K562 (cell line): ENCODE data around the gene KIRREL1. TPM values are rescaled to one million over a fixed set of nuclear protein-coding genes. Genes with fewer than 3 reads are reported as not detected.

ENCODE experiments used
- ATAC-seq: fragments of 200-7000 bp; cut with Tn5 transposase; 3 replicates; pipeline ENCODE4 v1.9.1; 2020; ENCODE audit warnings: moderate library complexity
- BruUV-seq: library from RNA; stranded (reverse); fragments of 400-500 nt; replicated peaks from 2 replicates; lab custom pipeline; 2021; lab: Mats Ljungman, UMichigan
- CTCF ChIA-PET: fragments of 300-600 bp; formaldehyde crosslinking; extraction: SDS; loops from one replicate; lab custom pipeline; 2021; ENCODE audit warnings: low intra/inter-chr PET ratio; lab: Yijun Ruan, JAX
- POLR2A ChIA-PET: fragments of 300-600, 350-650 bp; sonication (Branson Sonifier 250); formaldehyde crosslinking; extraction: SDS; loops from one replicate; lab custom pipeline; 2021; ENCODE audit warnings: antibody characterized with exemption, inconsistent platforms; lab: Yijun Ruan, JAX
- DNase-seq, 4 experiments: peaks; one replicate each; pipeline versions ENCODE4 v3.0.0 to v3.0.0-alpha.2; 2011 to 2018; ENCODE audit warnings: low spot score in 3 of 4, mixed read lengths in 3 of 4; ENCODE audit errors: extremely low read depth in 1 of 4
- FAIRE-seq: peaks from 2 replicates; lab custom pipeline; 2011; peaks lifted over from hg19 to GRCh38; lab: Jason Lieb, UNC
- H2AFZ ChIP-seq: 2 replicates; pipeline ENCODE4 v1.6.0; 2011; ENCODE audit warnings: low read depth, low read length, control low read depth, inconsistent platforms
- H3K27ac ChIP-seq: fragments of 200-600 bp; 3 replicates; pipeline ENCODE4 v1.8.0; 2011; ENCODE audit warnings: low read depth, mild to moderate bottlenecking, control low read depth, inconsistent platforms, low read length, moderate library complexity, mixed read lengths; ENCODE audit errors: extremely low read depth
- H3K27me3 ChIP-seq, 2 experiments: fragments of 300-600 bp in 1 of 2; 2 replicates in 1 of 2; 3 replicates in 1 of 2; pipeline versions ENCODE4 v1.6.0 to v1.8.0; 2011; ENCODE audit warnings: inconsistent platforms in 2 of 2, low read length in 2 of 2, mild to moderate bottlenecking in 1 of 2, mixed read lengths in 1 of 2, moderate library complexity in 1 of 2; ENCODE audit not compliant: control insufficient read depth in 2 of 2, insufficient read depth in 2 of 2
- H3K36me3 ChIP-seq: fragments of 300-600 bp; 3 replicates; pipeline ENCODE4 v1.8.0; 2011; ENCODE audit warnings: mild to moderate bottlenecking, low read length, inconsistent platforms; ENCODE audit not compliant: control insufficient read depth, insufficient read depth
- H3K4me1 ChIP-seq, 2 experiments: fragments of 200-600 bp in 1 of 2; replicated peaks in 1 of 2; 2 replicates in 1 of 2; 3 replicates in 1 of 2; pipeline versions ENCODE4 v1.5.1 to v1.8.0; 2011; ENCODE audit warnings: inconsistent platforms in 2 of 2, low read length in 2 of 2, mild to moderate bottlenecking in 1 of 2, mixed read lengths in 1 of 2, moderate library complexity in 1 of 2; ENCODE audit not compliant: control insufficient read depth in 2 of 2, insufficient read depth in 2 of 2
- H3K4me2 ChIP-seq: 2 replicates; pipeline ENCODE4 v1.6.1; 2011; ENCODE audit warnings: low read length, control low read depth, inconsistent platforms, mixed read lengths; ENCODE audit not compliant: insufficient read depth
- H3K4me3 ChIP-seq: fragments of 200-600 bp; sonication (generic), shearing (Covaris generic); 2 replicates; pipeline ENCODE4 v1.5.1; 2016; ENCODE audit warnings: control low read depth, inconsistent platforms
- H3K79me2 ChIP-seq: fragments of 200-600 bp; 3 replicates; pipeline ENCODE4 v1.8.0; 2011; ENCODE audit warnings: low read length, inconsistent platforms; ENCODE audit not compliant: control insufficient read depth, insufficient read depth
- H3K9ac ChIP-seq, 2 experiments: 2 replicates each; pipeline versions ENCODE4 v1.6.0 to v1.6.1; 2011; ENCODE audit warnings: low read depth in 2 of 2, low read length in 2 of 2, control low read depth in 1 of 2, inconsistent platforms in 1 of 2, mild to moderate bottlenecking in 1 of 2, mixed read lengths in 1 of 2; ENCODE audit not compliant: insufficient read depth in 1 of 2
- H3K9me1 ChIP-seq: one replicate; pipeline ENCODE4 v1.6.0; 2011; ENCODE audit warnings: inconsistent platforms, mild to moderate bottlenecking, low read length, moderate library complexity; ENCODE audit not compliant: control insufficient read depth, insufficient read depth
- H3K9me3 ChIP-seq: replicated peaks from 2 replicates; pipeline ENCODE4 v1.5.1; 2011; ENCODE audit warnings: low read depth, low read length, inconsistent platforms; ENCODE audit not compliant: control insufficient read depth, insufficient read depth
- H4K20me1 ChIP-seq: replicated peaks from 2 replicates; pipeline ENCODE4 v1.6.1; 2011; ENCODE audit warnings: low read length, inconsistent platforms, mixed read lengths; ENCODE audit not compliant: control insufficient read depth, insufficient read depth
- CCAR2 ChIP-seq: fragments of 200-400 bp; formaldehyde crosslinking; IDR thresholded peaks from 2 replicates; pipeline ENCODE4 v1.6.1; 2017; ENCODE audit warnings: mild to moderate bottlenecking, low read depth, low read length
- FOXP1 ChIP-seq: sonication (generic); formaldehyde crosslinking; IDR thresholded peaks from 2 replicates; pipeline ENCODE4 v1.8.0; 2022; ENCODE audit warnings: mild to moderate bottlenecking, missing genetic modification reagents
- GATAD2B ChIP-seq: fragments of 450-650 bp; IDR thresholded peaks from 2 replicates; pipeline ENCODE4 v1.6.1; 2017; ENCODE audit warnings: mild to moderate bottlenecking, borderline replicate concordance
- HMBOX1 ChIP-seq: sonication (generic); IDR thresholded peaks from 2 replicates; pipeline ENCODE4 v1.6.1; 2016
- HMGN3 ChIP-seq: IDR thresholded peaks from 2 replicates; pipeline ENCODE4 v1.6.1; 2011; ENCODE audit warnings: borderline replicate concordance, low read depth, mild to moderate bottlenecking, mixed read lengths, low read length; ENCODE audit not compliant: insufficient read length; ENCODE audit errors: extremely low read depth
- IRF1 ChIP-seq: sonication (generic); formaldehyde crosslinking; IDR thresholded peaks from 2 replicates; pipeline ENCODE4 v1.8.0; 2022; ENCODE audit warnings: missing genetic modification reagents, mild to moderate bottlenecking, borderline replicate concordance
- KAT2B ChIP-seq: IDR thresholded peaks from one replicate; pipeline ENCODE4 v1.6.1; 2012; ENCODE audit warnings: low read depth, mild to moderate bottlenecking, control low read depth, inconsistent platforms, low read length, moderate library complexity
- NFRKB ChIP-seq: fragments of 450-650 bp; IDR thresholded peaks from 2 replicates; pipeline ENCODE4 v1.6.1; 2016; ENCODE audit warnings: low read depth
- NONO ChIP-seq, 2 experiments: fragments of 200-400 bp in 1 of 2; fragments of 450-650 bp in 1 of 2; formaldehyde crosslinking in 1 of 2; IDR thresholded peaks; 2 replicates each; pipeline ENCODE4 v1.6.1; 2017; ENCODE audit warnings: low read depth in 2 of 2, mild to moderate bottlenecking in 2 of 2, moderate library complexity in 2 of 2, low read length in 1 of 2
- NR4A1 ChIP-seq, 2 experiments: fragments of 250-450 bp in 1 of 2; fragments of 450-650 bp in 1 of 2; sonication (Bioruptor Pico) in 1 of 2; IDR thresholded peaks; 2 replicates each; pipeline versions ENCODE4 v1.4.0 to v1.6.1; 2016 to 2020; ENCODE audit warnings: mild to moderate bottlenecking in 2 of 2, missing compliant biosample characterization in 1 of 2, missing genetic modification characterization in 1 of 2, moderate library complexity in 1 of 2
- PKNOX1 ChIP-seq: fragments of 450-650 bp; IDR thresholded peaks from 2 replicates; pipeline ENCODE4 v1.6.1; 2016
- RBM34 ChIP-seq: fragments of 200-400 bp; formaldehyde crosslinking; IDR thresholded peaks from 2 replicates; pipeline ENCODE4 v1.6.1; 2018; ENCODE audit warnings: low read length, borderline replicate concordance; ENCODE audit not compliant: insufficient read depth
- ZNF165 ChIP-seq: fragments of 250-450 bp; sonication (Bioruptor Pico); IDR thresholded peaks from 2 replicates; pipeline ENCODE4 v1.4.0; 2020; ENCODE audit warnings: borderline replicate concordance
- ZNF512 ChIP-seq: IDR thresholded peaks from 2 replicates; pipeline ENCODE4 v1.6.1; 2016; ENCODE audit warnings: missing genetic modification characterization, missing compliant biosample characterization
- ZNF764 ChIP-seq: fragments of 250-450 bp; sonication (Bioruptor Pico); IDR thresholded peaks from 2 replicates; pipeline ENCODE4 v1.4.0; 2020; ENCODE audit warnings: low read depth, mild to moderate bottlenecking, moderate library complexity
- ZNF780A ChIP-seq: fragments of 250-450 bp; sonication (Bioruptor Pico); IDR thresholded peaks from 2 replicates; pipeline ENCODE4 v1.5.0; 2021; ENCODE audit warnings: mild to moderate bottlenecking
- WGBS: fragments of 100-300 bp; shearing (Covaris generic); methylation state at CpG from one replicate; pipeline ENCODE4 v1.1.6; 2016; ENCODE audit warnings: low coverage, mixed read lengths; ENCODE audit not compliant: insufficient coverage; ENCODE audit errors: missing lambda C conversion rate; 5-methylcytosine and 5-hydroxymethylcytosine counted together
- in situ Hi-C: fragments of 300-500 bp; cut with MboI; formaldehyde crosslinking; loops from 4 replicates; pipeline ENCODE4 v1.15.0; 2018; ENCODE audit warnings: inconsistent platforms, mixed read lengths
- intact Hi-C: fragments of 100-400 bp; cut with micrococcal nuclease; formaldehyde crosslinking; loops from 2 replicates; pipeline ENCODE4 v1.14.2; 2022
- polyA plus RNA-seq, 8 experiments: library from polyadenylated mRNA; depleted of rRNA in 4 of 8; stranded (reverse) in 5 of 8; unstranded in 3 of 8; fragments of >200 nt; fragmentation: Nextera tagmentation in 2 of 8; fragmentation: Illumina TruSeq in 1 of 8; extraction: Ambion mirVana in 2 of 8; extraction: Trizol in 1 of 8; gene quantifications; 2 replicates each; pipeline versions ENCODE4 v1.2.1 to v1.2.3, GENCODE V29; 2011 to 2014; ENCODE audit warnings: inconsistent platforms in 1 of 8, missing spikeins in 1 of 8
- total RNA-seq, 7 experiments: library from RNA; depleted of rRNA in 6 of 7; stranded (reverse); fragments of >200 nt in 6 of 7; fragmentation: Illumina TruSeq in 2 of 7; extraction: Trizol in 2 of 7; gene quantifications; 2 replicates each; pipeline versions ENCODE4 v1.2.1 to v1.2.3, GENCODE V29; 2011 to 2021; ENCODE audit warnings: low replicate concordance in 1 of 7

Gene KIRREL1
- total and polyA plus RNA-seq, 9 of the 15 experiments (the other 6 are each of a cell fraction or from before 2014, with no cell fraction given) = under 0.01 to 0.22 (median 0.03) TPM; not detected in 3

GRCh38 chr1:158002631-158003405, 9.4 kb downstream of the KIRREL1 start:
- DNase-seq (no peak), ATAC-seq (no peak), FAIRE-seq (no peak)
- no peaks in the 10 kb centered on the region for H3K9me3 ChIP-seq
- peaks cover 0 to 15% of the 10 kb centered on the region in 2 experiments; a peak in 3 of 5 replicates for H3K27me3 ChIP-seq
- H3K4me1 ChIP-seq = no peaks in the 10 kb centered on the region
- intact Hi-C loops (no loop called here), in situ Hi-C loops (loop anchor here (10.0 kb wide), 1 partner anchor 92 kb away; no protein-coding TSS in a partner anchor)
- no peaks in the 10 kb centered on the region for H3K9me1 ChIP-seq
- H3K9ac ChIP-seq = no peak overlapping the region
- H3K4me3 ChIP-seq = no peak overlapping the region
- ChIA-PET POLR2A (no interaction called here), CTCF (no interaction called here)
- peaks cover 3% of the 10 kb centered on the region; the same call in 1 of the 2 replicates for H4K20me1 ChIP-seq
- no peaks in the 10 kb centered on the region for H3K36me3 ChIP-seq
- H3K4me2 ChIP-seq = no peak overlapping the region
- no peak overlapping the region for H2AFZ ChIP-seq
- BruUV-seq = no TSS peak
- H3K27ac ChIP-seq = no peak overlapping the region
- H3K79me2 ChIP-seq = no peaks in the 10 kb centered on the region
- TF ChIP-seq RBM34 (no peak), GATAD2B (no peak), ZNF780A (no peak), HMBOX1 (no peak), NR4A1 (CRISPR knock-in tag; IDR thresholded peaks at IDR 0.05) (no peak), NR4A1 (tag; IDR thresholded peaks at IDR 0.05) (no peak), NFRKB (no peak), IRF1 (no peak), ZNF764 (CRISPR knock-in tag) (no peak), ZNF512 (tag) (no peak), NONO (IDR thresholded peaks at IDR 0.05; ENCODE audit: low read depth in 2 of 2, low read length in 1 of 2) (no peak), HMGN3 (no peak), KAT2B (no peak), CCAR2 (no peak), FOXP1 (CRISPR knock-in tag) (no peak), ZNF165 (CRISPR knock-in tag) (no peak), PKNOX1 (no peak)
- WGBS = 6% methylated on average over 14 of the region's 14 CpGs
